B cell (primary cell): Measurements from ENCODE around the gene ACVR1. TPM values are rescaled to one million over a fixed set of nuclear protein-coding genes. Genes with fewer than 3 reads are reported as not detected.

Experiments
- ATAC-seq: fragments of 200-7000 bp; cut with Tn5 transposase; one replicate; pipeline ENCODE4 v1.10.0; 2021; ENCODE audit warnings: low read depth, mild to moderate bottlenecking, moderate number of reproducible peaks, moderate library complexity
- CTCF ChIA-PET: fragments of 350-600 bp; sonication (Branson Sonifier 250); formaldehyde crosslinking; loops from one replicate; lab custom pipeline; 2021; ENCODE audit warnings: antibody characterized with exemption, inconsistent platforms; lab: Charles Lee
- POLR2A ChIA-PET: fragments of 350-600 bp; sonication (Branson Sonifier 250); formaldehyde crosslinking; loops from one replicate; lab custom pipeline; 2021; ENCODE audit warnings: antibody characterized with exemption; lab: Charles Lee
- DNase-seq: peaks from one replicate; pipeline ENCODE4 v3.0.0; 2013
- H2AFZ ChIP-seq: 2 replicates; pipeline ENCODE4 v1.6.1; 2012; ENCODE audit warnings: mild to moderate bottlenecking, low read depth, low read length; ENCODE audit not compliant: insufficient read depth, poor library complexity, severe bottlenecking
- H3K27ac ChIP-seq, 2 donors: 1 replicate in 1 of 2; 2 replicates in 1 of 2; pipeline ENCODE4 v1.5.1; 2012 to 2013; ENCODE audit warnings: low read length in 2 of 2, mild to moderate bottlenecking in 2 of 2, moderate library complexity in 1 of 2
- H3K27me3 ChIP-seq, 4 experiments: fragments of 200-600 bp in 1 of 4; sonication (generic) in 1 of 4; replicated peaks in 1 of 4; 1 replicate in 2 of 4; 2 replicates in 2 of 4; pipeline versions ENCODE4 v1.6.1 to v1.7.0; 2013 to 2016; ENCODE audit warnings: low read length in 3 of 4, mild to moderate bottlenecking in 2 of 4, mixed read lengths in 1 of 4, moderate library complexity in 1 of 4; ENCODE audit not compliant: insufficient read depth in 4 of 4, control insufficient read depth in 3 of 4; ENCODE audit errors: control extremely low read depth in 1 of 4
- H3K36me3 ChIP-seq, 2 experiments: replicated peaks in 1 of 2; 1 replicate in 1 of 2; 2 replicates in 1 of 2; pipeline versions ENCODE4 v1.6.1 to v1.7.1; 2013; ENCODE audit warnings: low read length in 1 of 2; ENCODE audit not compliant: insufficient read depth in 2 of 2, control insufficient read depth in 1 of 2; ENCODE audit errors: control extremely low read depth in 1 of 2, extremely low read depth in 1 of 2
- H3K4me1 ChIP-seq, 2 donors: fragments of 200-600 bp in 1 of 2; sonication (generic) in 1 of 2; 1 replicate in 1 of 2; 2 replicates in 1 of 2; pipeline versions ENCODE4 v1.5.1 to v1.6.1; 2013 to 2017; ENCODE audit warnings: low read length in 2 of 2; ENCODE audit not compliant: control insufficient read depth in 2 of 2, insufficient read depth in 2 of 2
- H3K4me2 ChIP-seq: replicated peaks from 2 replicates; pipeline ENCODE3; 2012; ENCODE audit warnings: mild to moderate bottlenecking, low read depth, low read length; ENCODE audit not compliant: poor library complexity, severe bottlenecking
- H3K4me3 ChIP-seq, 5 experiments: fragments of 200-600 bp in 1 of 5; sonication (generic) in 1 of 5; 1 replicate in 3 of 5; 2 replicates in 2 of 5; pipeline versions ENCODE4 v1.5.1 to v1.7.0; 2011 to 2016; ENCODE audit warnings: low read length in 4 of 5, mild to moderate bottlenecking in 4 of 5, low read depth in 2 of 5, control low read depth in 1 of 5, moderate library complexity in 1 of 5; ENCODE audit not compliant: insufficient read depth in 1 of 5; ENCODE audit errors: control extremely low read depth in 1 of 5, extremely low read depth in 1 of 5
- H3K79me2 ChIP-seq: fragments of 200-600 bp; sonication (generic); one replicate; pipeline ENCODE4 v1.6.0; 2016; ENCODE audit warnings: low read length; ENCODE audit not compliant: control insufficient read depth, insufficient read depth
- H3K9ac ChIP-seq: fragments of 200-600 bp; sonication (generic); 2 replicates; pipeline ENCODE4 v1.6.1; 2017; ENCODE audit warnings: mild to moderate bottlenecking, low read length, moderate library complexity
- H3K9me3 ChIP-seq, 3 donors: one replicate each; pipeline versions ENCODE4 v1.6.1 to v1.7.1; 2013; ENCODE audit warnings: low read length in 2 of 3; ENCODE audit not compliant: control insufficient read depth in 2 of 3, insufficient read depth in 1 of 3; ENCODE audit errors: control extremely low read depth in 1 of 3
- H4K20me1 ChIP-seq: 2 replicates; pipeline ENCODE4 v1.6.0; 2012; ENCODE audit warnings: mild to moderate bottlenecking, low read length; ENCODE audit not compliant: insufficient read depth, control insufficient read depth, poor library complexity, severe bottlenecking
- H3K27ac Mint-ChIP-seq: one replicate; pipeline ENCODE4 v1.8.0; 2021; ENCODE audit warnings: mixed read lengths
- H3K27me3 Mint-ChIP-seq: one replicate; pipeline ENCODE4 v1.8.0; 2021; ENCODE audit warnings: mixed read lengths
- H3K4me1 Mint-ChIP-seq: one replicate; pipeline ENCODE4 v1.8.0; 2021; ENCODE audit warnings: mixed read lengths
- H3K4me3 Mint-ChIP-seq: one replicate; pipeline ENCODE4 v1.8.0; 2021; ENCODE audit warnings: mixed read lengths
- H3K9me3 Mint-ChIP-seq: one replicate; pipeline ENCODE4 v1.8.0; 2022; ENCODE audit warnings: mixed read lengths; ENCODE audit not compliant: insufficient read depth
- CTCF ChIP-seq: fragments of 200-600 bp; IDR thresholded peaks from one replicate; pipeline ENCODE4 v1.8.0; 2022; ENCODE audit warnings: antibody characterized with exemption, mild to moderate bottlenecking
- EZH2 ChIP-seq: IDR thresholded peaks from 2 replicates; pipeline ENCODE4 v1.6.1; 2012; ENCODE audit warnings: borderline replicate concordance, low read depth, mild to moderate bottlenecking, moderate library complexity, low read length; ENCODE audit not compliant: insufficient read depth, poor library complexity, severe bottlenecking
- WGBS: methylation state at CpG from one replicate; pipeline ENCODE4 v1.1.5; 2013; ENCODE audit warnings: missing lambda C conversion rate; ENCODE audit not compliant: insufficient coverage; 5-methylcytosine and 5-hydroxymethylcytosine counted together
- intact Hi-C: fragments of 100-400 bp; cut with micrococcal nuclease; formaldehyde crosslinking; loops from one replicate; pipeline ENCODE4 v1.10.0; 2022
- polyA plus RNA-seq: library from polyadenylated mRNA; depleted of rRNA; stranded (reverse); fragments of >200 nt; gene quantifications from 2 replicates; pipeline ENCODE4 v1.2.3, GENCODE V29; 2012
- total RNA-seq, 2 donors: library from RNA; stranded (reverse); fragments of 120-200 nt in 1 of 2; gene quantifications; 1 replicate in 1 of 2; 2 replicates in 1 of 2; pipeline versions ENCODE4 v1.2.3 to v1.2.4, GENCODE V29; 2013 to 2022

Gene ACVR1
- total and polyA plus RNA-seq, 2 donors (not counting 1 experiment from before 2014, with no cell fraction given), result 3.7 to 11.7 TPM

- Histone ChIP-seq H3K4me2 (no peak overlapping the region), H3K4me3 (no peak overlapping the region), H3K27ac (no peak overlapping the region), H3K27me3 (no peaks in the 10 kb centered on the region), H4K20me1 (no peaks in the 10 kb centered on the region), H3K36me3 (peaks cover 0 to 14% of the 10 kb centered on the region in 2 experiments), H3K9ac (no peak overlapping the region), H3K4me1 (no peaks in the 10 kb centered on the region), H2AFZ (no peak overlapping the region), H3K9me3 (peaks cover 0 to 2% (median 0%) of the 10 kb centered on the region in 3 donors), H3K79me2 (no peaks in the 10 kb centered on the region)
- H3K27me3 Mint-ChIP-seq, result no peaks in the 10 kb centered on the region
- no peak overlapping the region for H3K4me3 Mint-ChIP-seq
- no peak for ATAC-seq
- POLR2A ChIA-PET, result no interaction called here
- TF ChIP-seq EZH2 (no peak), CTCF (no peak)
- intact Hi-C loops, result no loop called here
- CTCF ChIA-PET, result no interaction called here
- DNase-seq, result no peak
- peaks cover 8% of the 10 kb centered on the region for H3K4me1 Mint-ChIP-seq
- no peaks in the 10 kb centered on the region for H3K9me3 Mint-ChIP-seq
- WGBS, result 100% methylated on average over 1 of the region's 3 CpGs
- no peak overlapping the region for H3K27ac Mint-ChIP-seq
Measured at GRCh38 chr2:157732596-157732995, 143.5 kb downstream of the ACVR1 start.

GRCh38 chr2:157727693-157728092 lies 148.4 kb downstream of the ACVR1 start:
- H3K4me3 ChIP-seq, result no peak overlapping the region
- DNase-seq (no peak), ATAC-seq (no peak)
- Mint-ChIP-seq H3K4me3 (no peak overlapping the region), H3K4me1 (peaks cover 8% of the 10 kb centered on the region), H3K27me3 (no peaks in the 10 kb centered on the region), H3K9me3 (peaks cover 10% of the 10 kb centered on the region), H3K27ac (no peak overlapping the region)
- H3K9ac ChIP-seq, result no peak overlapping the region
- intact Hi-C loops, result no loop called here
- no CpG with 5 or more reads among the region's 1 CpG for WGBS
- peaks cover 0 to 5% of the 10 kb centered on the region in 2 experiments for H3K36me3 ChIP-seq
- H4K20me1 ChIP-seq, result no peaks in the 10 kb centered on the region
- ChIA-PET POLR2A (no interaction called here), CTCF (no interaction called here)
- TF ChIP-seq CTCF (no peak), EZH2 (no peak)
- peaks cover 2 to 12% (median 4%) of the 10 kb centered on the region in 3 donors for H3K9me3 ChIP-seq
- no peaks in the 10 kb centered on the region for H3K79me2 ChIP-seq
- H3K27ac ChIP-seq, result no peak overlapping the region
- H3K27me3 ChIP-seq, result no peaks in the 10 kb centered on the region
- H3K4me2 ChIP-seq, result no peak overlapping the region
- H2AFZ ChIP-seq, result no peak overlapping the region
- H3K4me1 ChIP-seq, result no peaks in the 10 kb centered on the region
